KMS-11 (cell line): ENCODE measurements around the gene CACHD1.

Experiments used
- H2AFZ ChIP-seq: fragments of 200-600 bp; sonication (generic); 2 replicates; pipeline ENCODE4 v1.6.1; 2016; ENCODE audit warnings: antibody characterized with exemption, mixed run types, low read depth
- H3K27ac ChIP-seq: fragments of 200-600 bp; sonication (generic); 2 replicates; pipeline ENCODE4 v1.6.1; 2016; ENCODE audit warnings: mild to moderate bottlenecking, mixed run types
- H3K27me3 ChIP-seq: fragments of 200-600 bp; sonication (generic); 2 replicates; pipeline ENCODE4 v1.6.1; 2017; ENCODE audit warnings: mild to moderate bottlenecking, low read depth, mixed run types, moderate library complexity; ENCODE audit not compliant: insufficient read depth
- H3K36me3 ChIP-seq: fragments of 200-600 bp; sonication (generic); 2 replicates; pipeline ENCODE4 v1.6.1; 2017; ENCODE audit warnings: mild to moderate bottlenecking, mixed run types; ENCODE audit not compliant: insufficient read depth
- H3K4me1 ChIP-seq: fragments of 200-600 bp; sonication (generic); 2 replicates; pipeline ENCODE4 v1.6.1; 2016; ENCODE audit warnings: mild to moderate bottlenecking, low read depth, mixed run types; ENCODE audit not compliant: poor library complexity, severe bottlenecking
- H3K4me2 ChIP-seq: fragments of 200-600 bp; sonication (generic); 2 replicates; pipeline ENCODE4 v1.7.0; 2016; ENCODE audit warnings: mild to moderate bottlenecking, mixed run types
- H3K4me3 ChIP-seq: fragments of 200-600 bp; sonication (generic); IDR thresholded peaks from 2 replicates; pipeline ENCODE4 v1.6.1; 2017; ENCODE audit warnings: low read depth, low read length, mixed read lengths; ENCODE audit not compliant: insufficient read depth
- H3K79me2 ChIP-seq: fragments of 200-600 bp; sonication (generic); 2 replicates; pipeline ENCODE4 v1.6.1; 2016; ENCODE audit warnings: low read depth, mixed run types; ENCODE audit not compliant: insufficient read depth
- H3K9ac ChIP-seq: fragments of 200-600 bp; sonication (generic); 2 replicates; pipeline ENCODE4 v1.6.1; 2016; ENCODE audit warnings: mild to moderate bottlenecking, mixed run types
- H4K20me1 ChIP-seq: fragments of 200-600 bp; sonication (generic); 2 replicates; pipeline ENCODE4 v1.6.1; 2016; ENCODE audit warnings: mild to moderate bottlenecking, mixed run types; ENCODE audit not compliant: insufficient read depth
- TF ChIP-seq, protein P1 (sequence below): fragments of 200-600 bp; sonication (generic); conservative IDR thresholded peaks from 2 replicates; pipeline ENCODE4 v1.6.1; 2017; ENCODE audit warnings: low read depth, mild to moderate bottlenecking, antibody characterized with exemption, low read length, moderate library complexity, mixed read lengths

The CACHD1 gene

GRCh38 chr1:64567426-64568170, 97.7 kb downstream of the CACHD1 start:
- no peaks in the 10 kb centered on the region for H3K79me2 ChIP-seq

GRCh38 chr1:64568171-64568450, 98.2 kb downstream of the CACHD1 start:
- no peak overlapping the region for H3K4me3 ChIP-seq
- H3K79me2 ChIP-seq: no peaks in the 10 kb centered on the region
- no peak overlapping the region for H3K4me2 ChIP-seq
- H4K20me1 ChIP-seq: no peaks in the 10 kb centered on the region
- no peak overlapping the region for H3K27ac ChIP-seq
- no peak overlapping the region for H2AFZ ChIP-seq
- H3K9ac ChIP-seq: no peak overlapping the region
- H3K27me3 ChIP-seq: no peaks in the 10 kb centered on the region
- no peaks in the 10 kb centered on the region for H3K4me1 ChIP-seq
- no peaks in the 10 kb centered on the region for H3K36me3 ChIP-seq
- TF ChIP-seq, protein P1, sequence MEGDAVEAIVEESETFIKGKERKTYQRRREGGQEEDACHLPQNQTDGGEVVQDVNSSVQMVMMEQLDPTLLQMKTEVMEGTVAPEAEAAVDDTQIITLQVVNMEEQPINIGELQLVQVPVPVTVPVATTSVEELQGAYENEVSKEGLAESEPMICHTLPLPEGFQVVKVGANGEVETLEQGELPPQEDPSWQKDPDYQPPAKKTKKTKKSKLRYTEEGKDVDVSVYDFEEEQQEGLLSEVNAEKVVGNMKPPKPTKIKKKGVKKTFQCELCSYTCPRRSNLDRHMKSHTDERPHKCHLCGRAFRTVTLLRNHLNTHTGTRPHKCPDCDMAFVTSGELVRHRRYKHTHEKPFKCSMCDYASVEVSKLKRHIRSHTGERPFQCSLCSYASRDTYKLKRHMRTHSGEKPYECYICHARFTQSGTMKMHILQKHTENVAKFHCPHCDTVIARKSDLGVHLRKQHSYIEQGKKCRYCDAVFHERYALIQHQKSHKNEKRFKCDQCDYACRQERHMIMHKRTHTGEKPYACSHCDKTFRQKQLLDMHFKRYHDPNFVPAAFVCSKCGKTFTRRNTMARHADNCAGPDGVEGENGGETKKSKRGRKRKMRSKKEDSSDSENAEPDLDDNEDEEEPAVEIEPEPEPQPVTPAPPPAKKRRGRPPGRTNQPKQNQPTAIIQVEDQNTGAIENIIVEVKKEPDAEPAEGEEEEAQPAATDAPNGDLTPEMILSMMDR: no peak

More at GRCh38 chr1:64567426-64568170, 97.7 kb downstream of the CACHD1 start:
- no peak overlapping the region for H3K9ac ChIP-seq
- no peaks in the 10 kb centered on the region for H3K4me1 ChIP-seq
- TF ChIP-seq, protein P1: no peak
- H3K36me3 ChIP-seq: no peaks in the 10 kb centered on the region
- no peak overlapping the region for H3K4me3 ChIP-seq
- no peak overlapping the region for H3K4me2 ChIP-seq
- no peak overlapping the region for H3K27ac ChIP-seq
- H3K27me3 ChIP-seq: no peaks in the 10 kb centered on the region
- no peak overlapping the region for H2AFZ ChIP-seq
- no peaks in the 10 kb centered on the region for H4K20me1 ChIP-seq

- TF ChIP-seq, protein P1: no peak
- H3K79me2 ChIP-seq: no peaks in the 10 kb centered on the region
- no peaks in the 10 kb centered on the region for H4K20me1 ChIP-seq
- H3K4me3 ChIP-seq: no peak overlapping the region
- H3K27ac ChIP-seq: no peak overlapping the region
- no peaks in the 10 kb centered on the region for H3K4me1 ChIP-seq
- no peak overlapping the region for H2AFZ ChIP-seq
- no peaks in the 10 kb centered on the region for H3K27me3 ChIP-seq
- no peak overlapping the region for H3K4me2 ChIP-seq
- no peak overlapping the region for H3K9ac ChIP-seq
- no peaks in the 10 kb centered on the region for H3K36me3 ChIP-seq
Observed at GRCh38 chr1:64569411-64569810, 99.5 kb downstream of the CACHD1 start.

GRCh38 chr1:64570267-64570855, 100.4 kb downstream of the CACHD1 start:
- Histone ChIP-seq H3K36me3 (no peaks in the 10 kb centered on the region), H3K4me3 (no peak overlapping the region), H3K9ac (no peak overlapping the region), H3K27me3 (no peaks in the 10 kb centered on the region), H3K27ac (no peak overlapping the region), H3K4me1 (no peaks in the 10 kb centered on the region), H4K20me1 (no peaks in the 10 kb centered on the region), H2AFZ (no peak overlapping the region), H3K79me2 (no peaks in the 10 kb centered on the region), H3K4me2 (no peak overlapping the region)
- TF ChIP-seq, protein P1: no peak
